ENCODE results near the gene ABHD1.

Gene ABHD1

GRCh38 chr2:27160191-27160590 lies 36.6 kb downstream of the ABHD1 start:
- no peak for ATAC-seq
- TF ChIP-seq ZNF70 (CRISPR knock-in tag; IDR thresholded peaks at IDR 0.05) (no peak), ZNF565 (CRISPR knock-in tag; conservative IDR thresholded peaks at IDR 0.05; ENCODE audit: low read depth) (no peak), TOX (CRISPR knock-in tag; IDR thresholded peaks at IDR 0.05; ENCODE audit: borderline replicate concordance) (no peak), SNAI2 (CRISPR knock-in tag; IDR thresholded peaks at IDR 0.05) (no peak), ZFP3 (CRISPR knock-in tag; IDR thresholded peaks at IDR 0.05) (no peak)

GRCh38 chr2:27162151-27163121 lies 38.8 kb downstream of the ABHD1 start:
- ATAC-seq: no peak

GRCh38 chr2:27164960-27165763 lies 41.5 kb downstream of the ABHD1 start:
- TF ChIP-seq ZC3H10 (CRISPR knock-in tag; IDR thresholded peaks at IDR 0.05) (no peak), ZNF8 (CRISPR knock-in tag; IDR thresholded peaks at IDR 0.05) (no peak), ZNF565 (CRISPR knock-in tag; conservative IDR thresholded peaks at IDR 0.05; ENCODE audit: low read depth) (no peak), TSHZ2 (CRISPR knock-in tag; IDR thresholded peaks at IDR 0.05) (no peak), CREB5 (CRISPR knock-in tag; IDR thresholded peaks at IDR 0.05; ENCODE audit: low read depth) (no peak), ZNF70 (CRISPR knock-in tag; IDR thresholded peaks at IDR 0.05) (no peak), BACH2 (CRISPR knock-in tag; IDR thresholded peaks at IDR 0.05; ENCODE audit: borderline replicate concordance) (no peak), POU6F1 (CRISPR knock-in tag; IDR thresholded peaks at IDR 0.05; ENCODE audit: borderline replicate concordance, low read depth) (no peak), RARB (CRISPR knock-in tag; IDR thresholded peaks at IDR 0.05) (no peak), TCF4 (CRISPR knock-in tag; IDR thresholded peaks at IDR 0.05; ENCODE audit: borderline replicate concordance) (no peak), CSDC2 (CRISPR knock-in tag; IDR thresholded peaks at IDR 0.05) (no peak), GLIS3 (CRISPR knock-in tag; IDR thresholded peaks at IDR 0.05) (no peak), OSR1 (CRISPR knock-in tag; IDR thresholded peaks at IDR 0.05) (no peak), ISL1 (CRISPR knock-in tag; IDR thresholded peaks at IDR 0.05) (no peak)
- no peak for ATAC-seq

More at GRCh38 chr2:27162151-27163121, 38.8 kb downstream of the ABHD1 start:
- TF ChIP-seq ESRRG (CRISPR knock-in tag; IDR thresholded peaks at IDR 0.05) (no peak), ZFP30 (CRISPR knock-in tag; IDR thresholded peaks at IDR 0.05) (no peak)

- ATAC-seq: no peak; the same call in 2 of the 3 replicates
- TF ChIP-seq ZNF8 (CRISPR knock-in tag; IDR thresholded peaks at IDR 0.05) (no peak), SNAI2 (CRISPR knock-in tag; IDR thresholded peaks at IDR 0.05) (no peak), ISL1 (CRISPR knock-in tag; IDR thresholded peaks at IDR 0.05) (no peak), GLIS3 (CRISPR knock-in tag; IDR thresholded peaks at IDR 0.05) (no peak), TOX (CRISPR knock-in tag; IDR thresholded peaks at IDR 0.05; ENCODE audit: borderline replicate concordance) (no peak), ZNF565 (CRISPR knock-in tag; conservative IDR thresholded peaks at IDR 0.05; ENCODE audit: low read depth) (no peak), CSDC2 (CRISPR knock-in tag; IDR thresholded peaks at IDR 0.05) (no peak), ESRRG (CRISPR knock-in tag; IDR thresholded peaks at IDR 0.05) (no peak), PPARA (CRISPR knock-in tag; IDR thresholded peaks at IDR 0.05; ENCODE audit: borderline replicate concordance) (no peak), OSR1 (CRISPR knock-in tag; IDR thresholded peaks at IDR 0.05) (no peak), ZC3H10 (CRISPR knock-in tag; IDR thresholded peaks at IDR 0.05) (no peak), ZFP30 (CRISPR knock-in tag; IDR thresholded peaks at IDR 0.05) (no peak), BACH2 (CRISPR knock-in tag; IDR thresholded peaks at IDR 0.05; ENCODE audit: borderline replicate concordance) (no peak)
These were observed 47.1 kb downstream of the ABHD1 start for GRCh38 chr2:27170581-27171337.
